Brain microvascular endothelial cell (primary cell): ENCODE measurements around the gene OR5K2.

Experiments used
- DNase-seq: peaks from one replicate; pipeline ENCODE4 v3.0.0-alpha.2; 2020
- H3K27ac ChIP-seq: fragments of 250-450 bp; sonication (Bioruptor Pico); 2 replicates; pipeline ENCODE4 v1.5.1; 2020; ENCODE audit warnings: mild to moderate bottlenecking, moderate library complexity
- H3K27me3 ChIP-seq: fragments of 250-450 bp; sonication (Bioruptor Pico); replicated peaks from 2 replicates; pipeline ENCODE4 v1.5.1; 2020; ENCODE audit warnings: mild to moderate bottlenecking
- H3K36me3 ChIP-seq: fragments of 250-450 bp; sonication (Bioruptor Pico); replicated peaks from 2 replicates; pipeline ENCODE4 v1.5.1; 2020; ENCODE audit warnings: mild to moderate bottlenecking
- H3K4me3 ChIP-seq: 2 replicates; pipeline ENCODE4 v1.5.1; 2011; ENCODE audit warnings: low read depth, mild to moderate bottlenecking, control low read depth, low read length, moderate library complexity
- CTCF ChIP-seq: IDR thresholded peaks from 2 replicates; pipeline ENCODE4 v1.5.1; 2011; ENCODE audit warnings: low read depth, mild to moderate bottlenecking, moderate library complexity, low read length, control low read depth, inconsistent platforms; ENCODE audit errors: missing control alignments
- in situ Hi-C: cut with HindIII; loops from 2 replicates; pipeline ENCODE4 v1.10.0; 2017; ENCODE audit warnings: low sequenced_read_pairs, low pct_ligation_motif_present

OR5K2 gene

DNA sequence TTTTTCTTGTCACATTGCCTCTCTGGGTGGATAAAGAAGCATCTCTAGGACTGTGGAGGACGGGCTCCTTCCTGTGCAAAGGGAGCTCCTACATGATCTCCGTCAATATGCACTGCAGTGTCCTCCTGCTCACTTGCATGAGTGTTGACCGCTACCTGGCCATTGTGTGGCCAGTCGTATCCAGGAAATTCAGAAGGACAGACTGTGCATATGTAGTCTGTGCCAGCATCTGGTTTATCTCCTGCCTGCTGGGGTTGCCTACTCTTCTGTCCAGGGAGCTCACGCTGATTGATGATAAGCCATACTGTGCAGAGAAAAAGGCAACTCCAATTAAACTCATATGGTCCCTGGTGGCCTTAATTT, 34.8 kb downstream of the OR5K2 start:
- in situ Hi-C loops = no loop called here
- no peaks in the 10 kb centered on the region for H3K27me3 ChIP-seq
- no peak for DNase-seq
- no peak for TF ChIP-seq CTCF
- no peak overlapping the region for H3K4me3 ChIP-seq
- H3K27ac ChIP-seq = no peak overlapping the region
- H3K36me3 ChIP-seq = no peaks in the 10 kb centered on the region

GRCh38 chr3:98532709-98533571, 35.5 kb downstream of the OR5K2 start:
- no peaks in the 10 kb centered on the region for H3K27me3 ChIP-seq
- in situ Hi-C loops = no loop called here
- no peak for TF ChIP-seq CTCF
- no peak overlapping the region for H3K27ac ChIP-seq
- H3K4me3 ChIP-seq = no peak overlapping the region
- DNase-seq = no peak
- H3K36me3 ChIP-seq = no peaks in the 10 kb centered on the region

DNA sequence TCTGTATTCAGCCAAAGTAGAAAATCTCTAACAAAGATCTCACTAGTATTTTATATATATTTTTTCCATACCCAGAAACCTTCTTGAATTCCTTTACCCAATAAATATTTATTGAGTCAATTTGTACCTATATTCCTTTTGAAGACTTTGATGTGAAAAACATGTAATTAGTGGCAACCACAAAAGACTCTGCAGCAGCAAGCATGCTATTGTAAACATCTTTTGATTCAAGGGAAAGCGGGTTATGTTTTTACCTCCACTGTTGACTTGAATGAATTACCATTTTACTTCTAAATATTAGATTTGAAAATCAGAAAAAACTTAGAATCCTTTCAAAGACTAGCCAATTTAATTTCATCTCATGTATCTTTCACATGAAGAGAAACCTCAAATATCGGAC, 36.7 kb downstream of the OR5K2 start:
- no peak for DNase-seq
- H3K4me3 ChIP-seq = no peak overlapping the region
- H3K27ac ChIP-seq = no peak overlapping the region
- no peaks in the 10 kb centered on the region for H3K27me3 ChIP-seq
- in situ Hi-C loops = no loop called here
- no peak for TF ChIP-seq CTCF
- no peaks in the 10 kb centered on the region for H3K36me3 ChIP-seq

GRCh38 chr3:98534734-98535133, 37.3 kb downstream of the OR5K2 start:
- no peak for DNase-seq
- Histone ChIP-seq H3K36me3 (no peaks in the 10 kb centered on the region), H3K27me3 (no peaks in the 10 kb centered on the region), H3K27ac (no peak overlapping the region), H3K4me3 (no peak overlapping the region)
- in situ Hi-C loops = no loop called here
- no peak for TF ChIP-seq CTCF

GRCh38 chr3:98536456-98537017, 39.1 kb downstream of the OR5K2 start:
- Histone ChIP-seq H3K27ac (no peak overlapping the region), H3K36me3 (no peaks in the 10 kb centered on the region), H3K27me3 (no peaks in the 10 kb centered on the region), H3K4me3 (no peak overlapping the region)
- TF ChIP-seq CTCF = no peak
- in situ Hi-C loops = no loop called here
- DNase-seq = no peak
